Mesothelial cell of epicardium (in vitro differentiated cells): Measurements from ENCODE around the gene ELK3. TPM values are rescaled to one million over a fixed set of nuclear protein-coding genes. Genes with fewer than 3 reads are reported as not detected.

Experiments
- DNase-seq, 2 experiments: peaks; one replicate each; pipeline ENCODE4 v3.0.0; 2021; ENCODE audit warnings: low spot score in 2 of 2; ENCODE audit not compliant: unreplicated experiment in 2 of 2
- H3K27ac Mint-ChIP-seq: 2 replicates; pipeline ENCODE4 v1.8.0; 2021; ENCODE audit warnings: mixed read lengths
- H3K27me3 Mint-ChIP-seq: 2 replicates; pipeline ENCODE4 v1.8.0; 2021; ENCODE audit warnings: low read depth, mixed read lengths
- H3K36me3 Mint-ChIP-seq: 2 replicates; pipeline ENCODE4 v1.8.0; 2021; ENCODE audit warnings: mixed read lengths
- H3K4me1 Mint-ChIP-seq: 2 replicates; pipeline ENCODE4 v1.8.0; 2021; ENCODE audit warnings: mixed read lengths
- H3K4me3 Mint-ChIP-seq: 2 replicates; pipeline ENCODE4 v1.8.0; 2021; ENCODE audit warnings: mild to moderate bottlenecking, moderate library complexity, mixed read lengths
- H3K9me3 Mint-ChIP-seq: 2 replicates; pipeline ENCODE4 v1.8.0; 2021; ENCODE audit warnings: mixed read lengths
- total RNA-seq: library from RNA; stranded (reverse); gene quantifications from 3 replicates; pipeline ENCODE4 v1.2.1, GENCODE V29; 2021
- TF ChIP-seq, protein P1 (sequence below): fragments of 200-600 bp; sonication (generic); IDR thresholded peaks from one replicate; pipeline ENCODE4 v1.5.0; 2021; ENCODE audit warnings: antibody characterized with exemption; ENCODE audit not compliant: unreplicated experiment

ELK3 gene
- total RNA-seq, 1 donor from 2014 or later: 27.2 TPM

DNA sequence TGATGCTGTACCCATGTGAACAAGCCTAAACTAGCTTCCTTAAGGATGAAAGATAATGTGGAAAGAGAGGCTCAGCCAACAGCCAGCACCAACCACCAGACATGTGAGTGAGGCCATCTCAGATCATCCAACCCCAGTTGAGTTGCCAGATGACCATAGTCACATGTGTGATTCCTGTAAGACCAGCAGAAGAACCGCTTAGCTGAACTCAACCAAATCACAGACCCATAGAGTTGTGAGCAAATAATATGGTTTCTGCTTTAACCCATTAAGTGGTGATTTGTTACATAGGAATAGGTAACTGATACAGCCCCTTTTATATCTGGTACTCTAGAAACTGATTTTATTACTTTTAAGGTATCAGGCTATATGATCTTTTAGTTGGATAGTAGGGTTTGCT, 17.6 kb upstream of the ELK3 start:
- no peaks in the 10 kb centered on the region for H3K4me1 Mint-ChIP-seq
- H3K27me3 Mint-ChIP-seq: peaks cover 6% of the 10 kb centered on the region
- DNase-seq: no peak
- peaks cover 20% of the 10 kb centered on the region for H3K9me3 Mint-ChIP-seq
- H3K27ac Mint-ChIP-seq: no peak overlapping the region
- no peak overlapping the region for H3K4me3 Mint-ChIP-seq
- TF ChIP-seq, protein P1, sequence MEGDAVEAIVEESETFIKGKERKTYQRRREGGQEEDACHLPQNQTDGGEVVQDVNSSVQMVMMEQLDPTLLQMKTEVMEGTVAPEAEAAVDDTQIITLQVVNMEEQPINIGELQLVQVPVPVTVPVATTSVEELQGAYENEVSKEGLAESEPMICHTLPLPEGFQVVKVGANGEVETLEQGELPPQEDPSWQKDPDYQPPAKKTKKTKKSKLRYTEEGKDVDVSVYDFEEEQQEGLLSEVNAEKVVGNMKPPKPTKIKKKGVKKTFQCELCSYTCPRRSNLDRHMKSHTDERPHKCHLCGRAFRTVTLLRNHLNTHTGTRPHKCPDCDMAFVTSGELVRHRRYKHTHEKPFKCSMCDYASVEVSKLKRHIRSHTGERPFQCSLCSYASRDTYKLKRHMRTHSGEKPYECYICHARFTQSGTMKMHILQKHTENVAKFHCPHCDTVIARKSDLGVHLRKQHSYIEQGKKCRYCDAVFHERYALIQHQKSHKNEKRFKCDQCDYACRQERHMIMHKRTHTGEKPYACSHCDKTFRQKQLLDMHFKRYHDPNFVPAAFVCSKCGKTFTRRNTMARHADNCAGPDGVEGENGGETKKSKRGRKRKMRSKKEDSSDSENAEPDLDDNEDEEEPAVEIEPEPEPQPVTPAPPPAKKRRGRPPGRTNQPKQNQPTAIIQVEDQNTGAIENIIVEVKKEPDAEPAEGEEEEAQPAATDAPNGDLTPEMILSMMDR: no peak
- H3K36me3 Mint-ChIP-seq: no peaks in the 10 kb centered on the region

DNA sequence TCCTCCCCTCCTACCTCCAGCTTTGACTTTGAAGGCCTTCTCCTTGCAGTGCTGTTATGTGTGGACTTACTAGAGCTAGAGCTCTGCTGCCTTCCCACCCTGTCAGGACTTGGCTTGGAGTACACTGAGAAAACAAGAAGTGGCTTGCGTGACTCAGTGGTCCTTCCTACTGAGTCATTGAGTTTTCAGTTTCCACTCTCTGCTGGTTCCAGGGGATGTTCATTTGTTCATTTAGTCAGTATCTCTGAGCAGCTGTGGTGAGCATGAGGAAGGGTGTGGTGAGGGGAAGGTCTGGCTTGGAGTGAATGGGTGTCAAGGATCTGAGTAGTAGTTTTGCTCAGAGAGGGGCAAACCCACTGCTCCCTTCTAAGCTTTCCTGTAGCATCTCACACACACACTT, 17.2 kb upstream of the ELK3 start:
- Mint-ChIP-seq H3K27me3 (peaks cover 6% of the 10 kb centered on the region), H3K9me3 (peaks cover 20% of the 10 kb centered on the region), H3K4me1 (no peaks in the 10 kb centered on the region), H3K27ac (no peak overlapping the region), H3K36me3 (no peaks in the 10 kb centered on the region), H3K4me3 (no peak overlapping the region)
- no peak for DNase-seq
- TF ChIP-seq, protein P1: no peak

DNA sequence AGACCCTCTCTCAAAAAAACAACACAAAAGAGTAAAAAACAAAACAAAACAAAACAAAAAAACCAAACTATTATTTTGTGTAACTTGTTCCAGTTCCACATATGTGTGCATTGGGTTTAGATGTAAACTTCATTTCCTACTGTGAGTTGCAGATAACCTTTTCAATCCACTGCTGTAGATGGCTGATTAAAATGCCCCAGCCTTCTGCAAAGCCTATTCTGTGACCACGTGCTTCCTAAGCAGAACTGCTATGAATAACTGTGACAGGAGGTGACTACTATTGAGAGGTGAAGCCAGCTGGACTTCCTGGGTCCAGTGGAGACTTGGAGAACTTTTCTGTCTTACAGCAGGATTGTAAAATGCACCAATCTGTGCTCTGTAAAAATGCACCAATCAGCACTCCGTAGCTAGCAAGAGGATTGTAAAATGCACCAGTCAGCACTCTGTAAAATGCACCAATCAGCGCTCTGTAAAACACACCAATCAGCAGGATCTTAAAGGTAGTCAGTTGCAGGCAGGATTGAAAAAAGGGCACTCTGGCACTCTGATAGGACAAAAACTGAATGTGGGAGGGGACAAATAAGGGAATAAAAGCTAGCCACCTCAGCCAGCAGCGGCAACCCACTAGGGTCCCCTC, 10.3 kb upstream of the ELK3 start:
- Mint-ChIP-seq H3K4me3 (no peak overlapping the region), H3K27me3 (no peaks in the 10 kb centered on the region), H3K9me3 (peaks cover 5% of the 10 kb centered on the region), H3K36me3 (no peaks in the 10 kb centered on the region), H3K4me1 (no peaks in the 10 kb centered on the region), H3K27ac (no peak overlapping the region)
- DNase-seq: no peak
- TF ChIP-seq, protein P1: no peak

DNA sequence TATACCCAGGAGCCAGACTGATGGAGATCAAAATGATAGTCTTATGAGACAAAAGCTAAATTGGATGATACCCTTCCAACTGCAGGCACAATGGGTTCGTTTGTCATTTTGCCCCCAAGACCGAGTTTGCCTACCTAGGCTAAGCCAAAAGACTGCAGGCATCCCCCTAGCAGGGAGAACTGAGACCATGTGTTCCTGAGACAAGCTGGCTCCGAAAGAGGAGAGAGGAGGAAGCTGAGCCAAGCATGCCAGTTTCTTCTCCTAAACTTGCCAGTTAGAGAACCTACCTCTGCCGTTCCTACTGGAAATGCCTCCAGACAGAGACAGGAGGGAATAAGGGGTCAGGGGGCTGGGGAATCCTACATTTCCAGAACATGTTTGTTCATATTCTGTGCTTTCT, 8.3 kb upstream of the ELK3 start:
- Mint-ChIP-seq H3K27ac (no peak overlapping the region), H3K36me3 (no peaks in the 10 kb centered on the region), H3K9me3 (peaks cover under 1% of the 10 kb centered on the region), H3K4me3 (no peak overlapping the region), H3K27me3 (no peaks in the 10 kb centered on the region), H3K4me1 (no peaks in the 10 kb centered on the region)
- no peak for DNase-seq
- TF ChIP-seq, protein P1: no peak

DNA sequence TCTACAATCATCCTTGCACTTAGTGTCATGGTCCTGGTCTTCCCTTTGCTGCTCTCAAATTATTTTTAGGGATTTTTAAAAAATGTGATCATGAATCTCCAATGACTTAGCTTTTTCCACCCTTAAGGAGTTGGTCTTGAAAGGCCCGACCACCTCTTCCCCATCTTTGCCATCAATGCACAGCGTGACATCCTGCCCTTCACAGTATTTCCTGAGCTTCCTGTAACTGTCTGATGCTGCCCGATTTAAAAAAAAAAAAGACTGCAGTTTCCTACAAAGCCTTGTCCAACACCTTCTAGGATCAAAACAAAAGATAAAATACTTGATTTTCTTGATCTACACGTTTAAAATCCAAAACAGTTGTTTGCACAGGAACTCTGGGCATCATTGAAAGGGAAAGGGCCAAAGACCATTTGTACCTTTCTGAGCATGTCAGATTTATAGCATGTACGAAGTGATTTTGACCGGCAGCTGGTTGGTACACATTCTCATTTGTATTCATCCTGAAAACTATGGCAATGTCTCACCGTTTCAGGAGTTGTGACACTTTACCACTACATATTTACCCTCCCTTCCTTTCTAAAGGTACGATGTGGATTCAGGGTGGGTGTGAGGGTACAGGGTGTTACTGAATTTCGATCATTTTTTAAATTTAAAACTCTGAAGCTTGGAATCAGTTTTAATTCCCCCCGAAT, 7.4 kb upstream of the ELK3 start:
- TF ChIP-seq, protein P1: no peak
- H3K27me3 Mint-ChIP-seq: no peaks in the 10 kb centered on the region

More for the DNA sequence above, 7.4 kb upstream of the ELK3 start:
- no peaks in the 10 kb centered on the region for H3K36me3 Mint-ChIP-seq
- no peaks in the 10 kb centered on the region for H3K4me1 Mint-ChIP-seq
- no peak overlapping the region for H3K27ac Mint-ChIP-seq
- H3K4me3 Mint-ChIP-seq: no peak overlapping the region
- no peaks in the 10 kb centered on the region for H3K9me3 Mint-ChIP-seq
- DNase-seq: no peak
